GM23338 (cell line): ENCODE results near the gene NGFR. TPM values are rescaled to one million over a fixed set of nuclear protein-coding genes. Genes with fewer than 3 reads are reported as not detected.

Experiments used
- ATAC-seq: fragments of 200-7000 bp; cut with Tn5 transposase; 3 replicates; pipeline ENCODE4 v1.9.1; 2020
- DNase-seq: peaks from one replicate; pipeline ENCODE4 v3.0.0-alpha.2; 2015; ENCODE audit warnings: low spot score
- H2AFZ ChIP-seq: fragments of 200-600 bp; sonication (generic); 2 replicates; pipeline ENCODE4 v1.8.0; 2016; ENCODE audit warnings: antibody characterized with exemption, mild to moderate bottlenecking, moderate library complexity
- H3F3A ChIP-seq: fragments of 200-600 bp; sonication (generic); replicated peaks from 2 replicates; pipeline ENCODE4 v1.8.0; 2017; ENCODE audit warnings: antibody characterized with exemption, mixed run types, low read depth
- H3K27ac ChIP-seq: fragments of 200-600 bp; sonication (generic); 2 replicates; pipeline ENCODE4 v1.6.1; 2016; ENCODE audit warnings: low read depth
- H3K27me3 ChIP-seq: fragments of 200-600 bp; sonication (generic); 2 replicates; pipeline ENCODE4 v1.8.0; 2016; ENCODE audit warnings: mild to moderate bottlenecking, mixed run types, moderate library complexity; ENCODE audit not compliant: insufficient read depth
- H3K36me3 ChIP-seq: fragments of 200-600 bp; sonication (generic); 2 replicates; pipeline ENCODE4 v1.8.0; 2016; ENCODE audit warnings: mild to moderate bottlenecking; ENCODE audit not compliant: insufficient read depth
- H3K4me1 ChIP-seq: fragments of 200-600 bp; sonication (generic); 2 replicates; pipeline ENCODE4 v1.8.0; 2016; ENCODE audit warnings: mild to moderate bottlenecking, moderate library complexity; ENCODE audit not compliant: insufficient read depth
- H3K4me2 ChIP-seq: fragments of 200-600 bp; sonication (generic); 2 replicates; pipeline ENCODE4 v1.7.1; 2017; ENCODE audit warnings: mixed run types
- H3K4me3 ChIP-seq: fragments of 200-600 bp; sonication (generic); 2 replicates; pipeline ENCODE4 v1.6.1; 2016; ENCODE audit warnings: mixed run types
- H3K79me2 ChIP-seq: fragments of 200-600 bp; sonication (generic); replicated peaks from 2 replicates; pipeline ENCODE4 v1.8.0; 2017; ENCODE audit warnings: mild to moderate bottlenecking; ENCODE audit not compliant: insufficient read depth
- H3K9me2 ChIP-seq: fragments of 200-600 bp; sonication (generic); 2 replicates; pipeline ENCODE4 v1.8.0; 2017; ENCODE audit not compliant: insufficient read depth
- H4K20me1 ChIP-seq: fragments of 200-600 bp; sonication (generic); replicated peaks from 2 replicates; pipeline ENCODE4 v1.8.0; 2017; ENCODE audit warnings: mild to moderate bottlenecking; ENCODE audit not compliant: insufficient read depth
- H3K27ac Mint-ChIP-seq: 2 replicates; pipeline ENCODE4 v1.8.0; 2020; ENCODE audit warnings: inconsistent platforms, mild to moderate bottlenecking, moderate library complexity, mixed read lengths
- H3K27me3 Mint-ChIP-seq: 3 replicates; pipeline ENCODE4 v1.8.0; 2022; ENCODE audit warnings: low read depth, mild to moderate bottlenecking, moderate library complexity, mixed read lengths, inconsistent platforms; ENCODE audit not compliant: insufficient read depth, poor library complexity
- H3K36me3 Mint-ChIP-seq: 3 replicates; pipeline ENCODE4 v1.8.0; 2021; ENCODE audit warnings: low read depth, mild to moderate bottlenecking, inconsistent platforms, moderate library complexity, mixed read lengths
- H3K4me1 Mint-ChIP-seq: 3 replicates; pipeline ENCODE4 v1.8.0; 2020; ENCODE audit warnings: mild to moderate bottlenecking, inconsistent platforms, mixed read lengths
- H3K4me3 Mint-ChIP-seq: 3 replicates; pipeline ENCODE4 v1.8.0; 2021; ENCODE audit warnings: moderate library complexity, mild to moderate bottlenecking, inconsistent platforms, mixed read lengths
- H3K9me3 Mint-ChIP-seq: 3 replicates; pipeline ENCODE4 v1.8.0; 2020; ENCODE audit warnings: moderate library complexity, mild to moderate bottlenecking, inconsistent platforms, mixed read lengths
- CREB1 ChIP-seq: fragments of 250-450 bp; sonication (Bioruptor Pico); IDR thresholded peaks from 2 replicates; pipeline ENCODE4 v1.5.0; 2020; ENCODE audit warnings: low read depth, mild to moderate bottlenecking, moderate library complexity
- EZH2phosphoT487 ChIP-seq: fragments of 200-600 bp; sonication (generic); IDR thresholded peaks from one replicate; pipeline ENCODE4 v1.8.1; 2018; ENCODE audit warnings: antibody characterized with exemption; ENCODE audit not compliant: unreplicated experiment
- ZNF331 ChIP-seq: fragments of 250-450 bp; sonication (Bioruptor Pico); IDR thresholded peaks from 2 replicates; pipeline ENCODE4 v1.5.0; 2020; ENCODE audit warnings: low read depth, mild to moderate bottlenecking, moderate library complexity
- polyA plus RNA-seq: library from polyadenylated mRNA; unstranded; fragments of >200 nt; fragmentation: Nextera tagmentation; extraction: Ambion mirVana; gene quantifications from 2 replicates; pipeline ENCODE4 v1.2.1, GENCODE V29; 2016
- total RNA-seq: library from RNA; depleted of rRNA; stranded (reverse); fragments of >200 nt; shearing (Covaris generic); gene quantifications from 2 replicates; pipeline ENCODE4 v1.2.3, GENCODE V29; 2014
- TF ChIP-seq, protein P1 (sequence below): IDR thresholded peaks from 2 replicates; pipeline ENCODE4 v1.6.1; 2016; ENCODE audit warnings: antibody characterized with exemption
- TF ChIP-seq, protein P2 (sequence below), 2 experiments: fragments of 200-600 bp in 1 of 2; sonication (generic) in 1 of 2; conservative IDR thresholded peaks; 2 replicates each; pipeline versions ENCODE4 v1.5.1 to v1.6.1; 2016 to 2017; ENCODE audit warnings: antibody characterized with exemption in 2 of 2, low read depth in 2 of 2, mild to moderate bottlenecking in 2 of 2, moderate library complexity in 1 of 2
- TF ChIP-seq, protein P3 (sequence below): IDR thresholded peaks from one replicate; pipeline ENCODE4 v1.6.1; 2018; ENCODE audit warnings: antibody characterized with exemption; ENCODE audit not compliant: unreplicated experiment
- TF ChIP-seq, protein P4 (sequence below): fragments of 250-450 bp; sonication (Bioruptor Pico); IDR thresholded peaks from 2 replicates; pipeline ENCODE4 v1.5.0; 2020; ENCODE audit warnings: mild to moderate bottlenecking, moderate library complexity

NGFR gene
- total and polyA plus RNA-seq, 2 experiments from 2014 or later: 2.8 to 6.9 TPM

DNA sequence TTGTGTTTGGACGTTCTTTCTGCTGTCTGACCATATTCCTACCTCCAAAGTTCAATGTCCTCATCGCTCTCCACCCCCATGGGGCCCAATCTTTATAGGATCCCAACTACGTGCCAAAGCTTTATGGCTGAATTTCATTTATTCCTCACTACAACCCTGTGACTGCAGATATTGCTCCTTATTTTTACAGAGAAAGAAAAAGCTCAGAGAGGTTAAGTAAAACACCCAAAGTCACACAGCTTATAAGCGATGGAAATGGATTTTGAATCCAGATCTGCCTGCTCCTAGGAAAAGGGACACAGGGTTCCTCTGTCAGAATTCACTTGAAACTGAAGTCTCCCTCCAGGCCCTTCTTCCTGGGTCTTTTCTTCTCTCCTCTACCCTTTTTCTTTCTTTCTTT lies 9.3 kb downstream of the NGFR start:
- no peak overlapping the region; the same call in 2 of the 3 replicates for H3K4me3 Mint-ChIP-seq
- H3K4me3 ChIP-seq: no peak overlapping the region
- no peak overlapping the region for H3K27ac ChIP-seq
- H3K36me3 ChIP-seq: no peaks in the 10 kb centered on the region
- peaks cover 32% of the 10 kb centered on the region for H3K27me3 Mint-ChIP-seq
- H3K4me1 Mint-ChIP-seq: peaks cover 45% of the 10 kb centered on the region
- H3K9me3 Mint-ChIP-seq: no peaks in the 10 kb centered on the region
- peaks cover 19% of the 10 kb centered on the region for H3K4me1 ChIP-seq
- H2AFZ ChIP-seq: no peak overlapping the region
- no peak for TF ChIP-seq CREB1 (CRISPR knock-in tag)
- TF ChIP-seq, protein P1, sequence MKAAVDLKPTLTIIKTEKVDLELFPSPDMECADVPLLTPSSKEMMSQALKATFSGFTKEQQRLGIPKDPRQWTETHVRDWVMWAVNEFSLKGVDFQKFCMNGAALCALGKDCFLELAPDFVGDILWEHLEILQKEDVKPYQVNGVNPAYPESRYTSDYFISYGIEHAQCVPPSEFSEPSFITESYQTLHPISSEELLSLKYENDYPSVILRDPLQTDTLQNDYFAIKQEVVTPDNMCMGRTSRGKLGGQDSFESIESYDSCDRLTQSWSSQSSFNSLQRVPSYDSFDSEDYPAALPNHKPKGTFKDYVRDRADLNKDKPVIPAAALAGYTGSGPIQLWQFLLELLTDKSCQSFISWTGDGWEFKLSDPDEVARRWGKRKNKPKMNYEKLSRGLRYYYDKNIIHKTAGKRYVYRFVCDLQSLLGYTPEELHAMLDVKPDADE: no peak
- TF ChIP-seq, protein P2, sequence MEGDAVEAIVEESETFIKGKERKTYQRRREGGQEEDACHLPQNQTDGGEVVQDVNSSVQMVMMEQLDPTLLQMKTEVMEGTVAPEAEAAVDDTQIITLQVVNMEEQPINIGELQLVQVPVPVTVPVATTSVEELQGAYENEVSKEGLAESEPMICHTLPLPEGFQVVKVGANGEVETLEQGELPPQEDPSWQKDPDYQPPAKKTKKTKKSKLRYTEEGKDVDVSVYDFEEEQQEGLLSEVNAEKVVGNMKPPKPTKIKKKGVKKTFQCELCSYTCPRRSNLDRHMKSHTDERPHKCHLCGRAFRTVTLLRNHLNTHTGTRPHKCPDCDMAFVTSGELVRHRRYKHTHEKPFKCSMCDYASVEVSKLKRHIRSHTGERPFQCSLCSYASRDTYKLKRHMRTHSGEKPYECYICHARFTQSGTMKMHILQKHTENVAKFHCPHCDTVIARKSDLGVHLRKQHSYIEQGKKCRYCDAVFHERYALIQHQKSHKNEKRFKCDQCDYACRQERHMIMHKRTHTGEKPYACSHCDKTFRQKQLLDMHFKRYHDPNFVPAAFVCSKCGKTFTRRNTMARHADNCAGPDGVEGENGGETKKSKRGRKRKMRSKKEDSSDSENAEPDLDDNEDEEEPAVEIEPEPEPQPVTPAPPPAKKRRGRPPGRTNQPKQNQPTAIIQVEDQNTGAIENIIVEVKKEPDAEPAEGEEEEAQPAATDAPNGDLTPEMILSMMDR (conservative IDR thresholded peaks at IDR 0.05; ENCODE audit: low read depth in 2 of 2): no peak
- TF ChIP-seq ZNF331 (CRISPR knock-in tag): no peak
- TF ChIP-seq, protein P3, sequence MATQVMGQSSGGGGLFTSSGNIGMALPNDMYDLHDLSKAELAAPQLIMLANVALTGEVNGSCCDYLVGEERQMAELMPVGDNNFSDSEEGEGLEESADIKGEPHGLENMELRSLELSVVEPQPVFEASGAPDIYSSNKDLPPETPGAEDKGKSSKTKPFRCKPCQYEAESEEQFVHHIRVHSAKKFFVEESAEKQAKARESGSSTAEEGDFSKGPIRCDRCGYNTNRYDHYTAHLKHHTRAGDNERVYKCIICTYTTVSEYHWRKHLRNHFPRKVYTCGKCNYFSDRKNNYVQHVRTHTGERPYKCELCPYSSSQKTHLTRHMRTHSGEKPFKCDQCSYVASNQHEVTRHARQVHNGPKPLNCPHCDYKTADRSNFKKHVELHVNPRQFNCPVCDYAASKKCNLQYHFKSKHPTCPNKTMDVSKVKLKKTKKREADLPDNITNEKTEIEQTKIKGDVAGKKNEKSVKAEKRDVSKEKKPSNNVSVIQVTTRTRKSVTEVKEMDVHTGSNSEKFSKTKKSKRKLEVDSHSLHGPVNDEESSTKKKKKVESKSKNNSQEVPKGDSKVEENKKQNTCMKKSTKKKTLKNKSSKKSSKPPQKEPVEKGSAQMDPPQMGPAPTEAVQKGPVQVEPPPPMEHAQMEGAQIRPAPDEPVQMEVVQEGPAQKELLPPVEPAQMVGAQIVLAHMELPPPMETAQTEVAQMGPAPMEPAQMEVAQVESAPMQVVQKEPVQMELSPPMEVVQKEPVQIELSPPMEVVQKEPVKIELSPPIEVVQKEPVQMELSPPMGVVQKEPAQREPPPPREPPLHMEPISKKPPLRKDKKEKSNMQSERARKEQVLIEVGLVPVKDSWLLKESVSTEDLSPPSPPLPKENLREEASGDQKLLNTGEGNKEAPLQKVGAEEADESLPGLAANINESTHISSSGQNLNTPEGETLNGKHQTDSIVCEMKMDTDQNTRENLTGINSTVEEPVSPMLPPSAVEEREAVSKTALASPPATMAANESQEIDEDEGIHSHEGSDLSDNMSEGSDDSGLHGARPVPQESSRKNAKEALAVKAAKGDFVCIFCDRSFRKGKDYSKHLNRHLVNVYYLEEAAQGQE: no peak
- TF ChIP-seq EZH2phosphoT487: no peak
- TF ChIP-seq, protein P4, sequence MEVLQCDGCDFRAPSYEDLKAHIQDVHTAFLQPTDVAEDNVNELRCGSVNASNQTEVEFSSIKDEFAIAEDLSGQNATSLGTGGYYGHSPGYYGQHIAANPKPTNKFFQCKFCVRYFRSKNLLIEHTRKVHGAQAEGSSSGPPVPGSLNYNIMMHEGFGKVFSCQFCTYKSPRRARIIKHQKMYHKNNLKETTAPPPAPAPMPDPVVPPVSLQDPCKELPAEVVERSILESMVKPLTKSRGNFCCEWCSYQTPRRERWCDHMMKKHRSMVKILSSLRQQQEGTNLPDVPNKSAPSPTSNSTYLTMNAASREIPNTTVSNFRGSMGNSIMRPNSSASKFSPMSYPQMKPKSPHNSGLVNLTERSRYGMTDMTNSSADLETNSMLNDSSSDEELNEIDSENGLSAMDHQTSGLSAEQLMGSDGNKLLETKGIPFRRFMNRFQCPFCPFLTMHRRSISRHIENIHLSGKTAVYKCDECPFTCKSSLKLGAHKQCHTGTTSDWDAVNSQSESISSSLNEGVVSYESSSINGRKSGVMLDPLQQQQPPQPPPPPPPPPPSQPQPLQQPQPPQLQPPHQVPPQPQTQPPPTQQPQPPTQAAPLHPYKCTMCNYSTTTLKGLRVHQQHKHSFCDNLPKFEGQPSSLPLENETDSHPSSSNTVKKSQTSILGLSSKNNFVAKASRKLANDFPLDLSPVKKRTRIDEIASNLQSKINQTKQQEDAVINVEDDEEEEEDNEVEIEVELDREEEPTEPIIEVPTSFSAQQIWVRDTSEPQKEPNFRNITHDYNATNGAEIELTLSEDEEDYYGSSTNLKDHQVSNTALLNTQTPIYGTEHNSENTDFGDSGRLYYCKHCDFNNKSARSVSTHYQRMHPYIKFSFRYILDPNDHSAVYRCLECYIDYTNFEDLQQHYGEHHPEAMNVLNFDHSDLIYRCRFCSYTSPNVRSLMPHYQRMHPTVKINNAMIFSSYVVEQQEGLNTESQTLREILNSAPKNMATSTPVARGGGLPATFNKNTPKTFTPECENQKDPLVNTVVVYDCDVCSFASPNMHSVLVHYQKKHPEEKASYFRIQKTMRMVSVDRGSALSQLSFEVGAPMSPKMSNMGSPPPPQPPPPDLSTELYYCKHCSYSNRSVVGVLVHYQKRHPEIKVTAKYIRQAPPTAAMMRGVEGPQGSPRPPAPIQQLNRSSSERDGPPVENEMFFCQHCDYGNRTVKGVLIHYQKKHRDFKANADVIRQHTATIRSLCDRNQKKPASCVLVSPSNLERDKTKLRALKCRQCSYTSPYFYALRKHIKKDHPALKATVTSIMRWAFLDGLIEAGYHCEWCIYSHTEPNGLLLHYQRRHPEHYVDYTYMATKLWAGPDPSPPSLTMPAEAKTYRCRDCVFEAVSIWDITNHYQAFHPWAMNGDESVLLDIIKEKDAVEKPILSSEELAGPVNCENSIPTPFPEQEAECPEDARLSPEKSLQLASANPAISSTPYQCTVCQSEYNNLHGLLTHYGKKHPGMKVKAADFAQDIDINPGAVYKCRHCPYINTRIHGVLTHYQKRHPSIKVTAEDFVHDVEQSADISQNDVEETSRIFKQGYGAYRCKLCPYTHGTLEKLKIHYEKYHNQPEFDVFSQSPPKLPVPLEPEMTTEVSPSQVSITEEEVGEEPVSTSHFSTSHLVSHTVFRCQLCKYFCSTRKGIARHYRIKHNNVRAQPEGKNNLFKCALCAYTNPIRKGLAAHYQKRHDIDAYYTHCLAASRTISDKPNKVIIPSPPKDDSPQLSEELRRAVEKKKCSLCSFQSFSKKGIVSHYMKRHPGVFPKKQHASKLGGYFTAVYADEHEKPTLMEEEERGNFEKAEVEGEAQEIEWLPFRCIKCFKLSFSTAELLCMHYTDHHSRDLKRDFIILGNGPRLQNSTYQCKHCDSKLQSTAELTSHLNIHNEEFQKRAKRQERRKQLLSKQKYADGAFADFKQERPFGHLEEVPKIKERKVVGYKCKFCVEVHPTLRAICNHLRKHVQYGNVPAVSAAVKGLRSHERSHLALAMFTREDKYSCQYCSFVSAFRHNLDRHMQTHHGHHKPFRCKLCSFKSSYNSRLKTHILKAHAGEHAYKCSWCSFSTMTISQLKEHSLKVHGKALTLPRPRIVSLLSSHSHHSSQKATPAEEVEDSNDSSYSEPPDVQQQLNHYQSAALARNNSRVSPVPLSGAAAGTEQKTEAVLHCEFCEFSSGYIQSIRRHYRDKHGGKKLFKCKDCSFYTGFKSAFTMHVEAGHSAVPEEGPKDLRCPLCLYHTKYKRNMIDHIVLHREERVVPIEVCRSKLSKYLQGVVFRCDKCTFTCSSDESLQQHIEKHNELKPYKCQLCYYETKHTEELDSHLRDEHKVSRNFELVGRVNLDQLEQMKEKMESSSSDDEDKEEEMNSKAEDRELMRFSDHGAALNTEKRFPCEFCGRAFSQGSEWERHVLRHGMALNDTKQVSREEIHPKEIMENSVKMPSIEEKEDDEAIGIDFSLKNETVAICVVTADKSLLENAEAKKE: no peak
- H3K27me3 ChIP-seq: peaks cover 15% of the 10 kb centered on the region
- no peaks in the 10 kb centered on the region for H3K79me2 ChIP-seq
- ATAC-seq (no peak), DNase-seq (no peak)
- no peak overlapping the region for H3K4me2 ChIP-seq
- H3K9me2 ChIP-seq: no peaks in the 10 kb centered on the region
- 0 out of 2 replicates have a peak, but pooled peaks cover 4% of the 10 kb centered on the region for H3F3A ChIP-seq
- H4K20me1 ChIP-seq: no peaks in the 10 kb centered on the region
- H3K27ac Mint-ChIP-seq: no peak overlapping the region
- no peaks in the 10 kb centered on the region for H3K36me3 Mint-ChIP-seq
